HG03575 (cell line): ENCODE results near the gene PML.
"Not testable (repeated sequence)": the region's sequence is repeated elsewhere in the genome, so short reads cannot be mapped to it uniquely, and the experiment has no call there.

Experiments
- ATAC-seq: cut with Tn5 transposase; IDR thresholded peaks from one replicate; pipeline ENCODE4 v1.9.1; 2021; ENCODE audit not compliant: unreplicated experiment, insufficient number of reproducible peaks, low FRiP score; ENCODE audit errors: extremely low read depth

PML gene

GRCh38 chr15:74046275-74046674, 51.8 kb downstream of the PML start:
- ATAC-seq = no peak

- ATAC-seq = no peak
Measured at GRCh38 chr15:74050127-74050526, 55.6 kb downstream of the PML start.

- no peak for ATAC-seq
Measured at GRCh38 chr15:74050556-74051234, 56.2 kb downstream of the PML start.

GRCh38 chr15:74052271-74053260, 58.0 kb downstream of the PML start:
- not testable (repeated sequence) for ATAC-seq

GRCh38 chr15:74053517-74053916, 59.0 kb downstream of the PML start:
- no peak for ATAC-seq

GRCh38 chr15:74053941-74054529, 59.5 kb downstream of the PML start:
- no peak for ATAC-seq

- no peak for ATAC-seq
Measured at GRCh38 chr15:74055804-74056203, 61.3 kb downstream of the PML start.

- not testable (repeated sequence) for ATAC-seq
Measured at GRCh38 chr15:74056330-74056729, 61.8 kb downstream of the PML start.

- not testable (repeated sequence) for ATAC-seq
Measured at GRCh38 chr15:74059050-74059833, 64.7 kb downstream of the PML start.

GRCh38 chr15:74060251-74060650, 65.7 kb downstream of the PML start:
- no peak for ATAC-seq

GRCh38 chr15:74062236-74062635, 67.7 kb downstream of the PML start:
- no peak for ATAC-seq

- no peak for ATAC-seq
Measured at GRCh38 chr15:74062671-74063070, 68.2 kb downstream of the PML start.

GRCh38 chr15:74063425-74064146, 69.1 kb downstream of the PML start:
- ATAC-seq = not testable (repeated sequence)

- ATAC-seq = not testable (repeated sequence)
Measured at GRCh38 chr15:74064183-74064582, 69.7 kb downstream of the PML start.

- ATAC-seq = not testable (repeated sequence)
Measured at GRCh38 chr15:74064822-74065221, 70.3 kb downstream of the PML start.

GRCh38 chr15:74065684-74066411, 71.3 kb downstream of the PML start:
- not testable (repeated sequence) for ATAC-seq

- ATAC-seq = not testable (repeated sequence)
Measured at GRCh38 chr15:74071645-74072044, 77.1 kb downstream of the PML start.

- not testable (repeated sequence) for ATAC-seq
Measured at GRCh38 chr15:74072132-74072531, 77.6 kb downstream of the PML start.
